Inflammatory macrophage treated with lipopolysaccharide for 4 hours (primary cell): ENCODE data around the gene GOLGA6D.
"Not testable (repeated sequence)": the region's sequence is repeated elsewhere in the genome, so short reads cannot be mapped to it uniquely, and the experiment has no call there.

Experiments used
- DNase-seq: peaks from one replicate; pipeline ENCODE4 v3.0.0-alpha.2; 2020

Gene GOLGA6D, protein sequence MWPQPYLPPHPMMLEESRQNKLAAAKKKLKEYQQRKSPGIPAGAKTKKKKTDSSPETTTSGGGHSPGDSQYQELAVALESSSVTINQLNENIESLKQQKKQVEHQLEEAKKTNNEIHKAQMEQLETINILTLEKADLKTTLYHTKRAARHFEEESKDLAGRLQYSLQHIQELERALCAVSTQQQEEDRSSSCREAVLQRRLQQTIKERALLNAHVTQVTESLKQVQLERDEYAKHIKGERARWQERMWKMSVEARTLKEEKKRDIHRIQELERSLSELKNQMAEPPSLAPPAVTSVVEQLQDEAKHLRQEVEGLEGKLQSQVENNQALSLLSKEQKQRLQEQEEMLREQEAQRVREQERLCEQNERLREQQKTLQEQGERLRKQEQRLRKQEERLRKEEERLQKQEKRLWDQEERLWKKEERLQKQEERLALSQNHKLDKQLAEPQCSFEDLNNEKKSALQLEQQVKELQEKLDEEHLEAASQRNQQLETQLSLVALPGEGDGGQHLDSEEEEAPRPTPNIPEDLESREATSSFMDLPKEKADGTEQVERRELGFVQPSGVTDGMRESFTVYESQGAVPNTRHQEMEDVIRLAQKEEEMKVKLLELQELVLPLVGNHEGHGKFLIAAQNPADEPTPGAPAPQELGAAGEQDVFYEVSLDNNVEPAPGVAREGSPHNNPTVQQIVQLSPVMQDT

GRCh38 chr15:75282572-75282971 is at the start of gene GOLGA6D:
Gene GOLGA6D, plus strand, starts transcription at chr15:75282835. Its CDS starts 41 bp downstream, at chr15:75282876.
- not testable (repeated sequence) for DNase-seq

- DNase-seq = no peak
Observed at GRCh38 chr15:75233504-75234190, 49.0 kb upstream of the GOLGA6D start.

- DNase-seq = no peak
Observed at GRCh38 chr15:75234191-75234810, 48.3 kb upstream of the GOLGA6D start.

GRCh38 chr15:75235051-75235673 is 47.5 kb upstream of the GOLGA6D start:
- DNase-seq = no peak

- DNase-seq = no peak
Observed at GRCh38 chr15:75235760-75236729, 46.6 kb upstream of the GOLGA6D start.

DNA sequence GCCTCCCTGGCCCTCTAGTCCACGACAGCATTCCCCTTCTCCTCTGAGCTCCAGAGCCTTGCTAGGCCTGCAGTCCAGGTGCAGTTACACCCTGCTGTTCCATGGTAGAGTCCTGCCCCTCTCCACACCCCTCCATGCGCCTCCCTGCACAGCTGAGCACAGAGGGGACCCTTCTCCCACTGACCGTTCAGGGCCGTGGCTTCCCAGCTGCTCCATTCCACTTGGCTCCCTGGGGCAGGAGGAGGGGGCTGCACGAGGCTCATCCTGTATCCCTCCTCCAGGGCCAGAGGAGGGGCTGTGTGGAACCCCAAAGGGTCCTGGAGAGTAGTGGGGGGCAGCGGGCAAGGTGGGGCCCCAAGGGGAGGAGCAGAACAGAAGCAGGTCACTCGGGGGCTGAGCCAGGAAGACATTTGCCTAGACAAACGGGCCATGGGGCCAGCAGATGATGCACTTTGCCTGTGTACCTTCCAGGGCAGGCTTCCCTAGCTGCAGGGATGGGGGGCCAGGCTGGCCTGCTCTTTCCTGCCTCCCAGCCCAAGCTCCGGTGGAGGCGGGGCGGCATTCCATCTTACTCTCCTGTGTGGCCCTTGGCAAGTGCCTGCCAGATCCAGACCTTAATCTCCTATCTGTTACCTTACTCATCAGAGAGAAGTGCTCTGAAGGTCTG is 45.2 kb upstream of the GOLGA6D start:
- DNase-seq = no peak

DNA sequence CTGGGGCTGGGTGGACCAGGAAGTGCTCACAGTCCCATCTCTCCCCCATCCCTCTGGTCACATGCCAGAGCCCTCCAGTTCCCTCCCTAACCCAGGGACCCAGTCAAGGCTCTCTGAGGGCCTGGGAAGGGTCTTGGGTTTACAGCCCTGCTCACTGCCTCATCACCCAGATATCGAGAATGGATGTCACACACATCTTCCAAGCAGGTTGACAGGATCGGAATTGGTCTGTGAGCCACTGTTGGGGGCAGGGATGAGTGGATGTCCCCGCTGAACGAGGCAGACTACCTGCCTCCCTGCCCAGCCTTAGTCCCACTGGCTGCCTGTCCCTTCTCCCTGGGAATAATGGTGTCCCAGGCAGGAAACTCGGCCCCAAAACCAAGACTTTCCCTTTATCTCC is 44.5 kb upstream of the GOLGA6D start:
- DNase-seq = no peak

DNA sequence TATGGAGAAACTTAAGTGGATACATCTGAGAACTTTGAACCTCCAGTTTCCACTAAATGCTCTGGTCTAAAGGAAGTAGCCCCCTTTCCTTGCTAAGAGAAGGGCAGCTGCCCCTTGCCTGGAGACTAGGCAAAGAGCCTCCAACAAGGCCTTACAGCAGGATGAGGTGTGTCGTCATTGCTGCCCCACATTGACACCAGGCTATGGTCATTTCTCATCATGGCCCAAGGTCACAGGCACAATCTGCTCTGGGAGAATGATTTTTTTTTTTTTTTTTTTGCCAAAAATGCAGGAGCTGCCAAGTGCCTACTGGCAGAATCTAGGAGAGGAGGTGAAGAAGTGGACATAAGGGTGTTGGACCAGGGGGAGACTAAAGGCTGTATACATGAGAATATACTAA is 36.9 kb upstream of the GOLGA6D start:
- DNase-seq = not testable (repeated sequence)

GRCh38 chr15:75248991-75249390 is 33.6 kb upstream of the GOLGA6D start:
- not testable (repeated sequence) for DNase-seq

DNA sequence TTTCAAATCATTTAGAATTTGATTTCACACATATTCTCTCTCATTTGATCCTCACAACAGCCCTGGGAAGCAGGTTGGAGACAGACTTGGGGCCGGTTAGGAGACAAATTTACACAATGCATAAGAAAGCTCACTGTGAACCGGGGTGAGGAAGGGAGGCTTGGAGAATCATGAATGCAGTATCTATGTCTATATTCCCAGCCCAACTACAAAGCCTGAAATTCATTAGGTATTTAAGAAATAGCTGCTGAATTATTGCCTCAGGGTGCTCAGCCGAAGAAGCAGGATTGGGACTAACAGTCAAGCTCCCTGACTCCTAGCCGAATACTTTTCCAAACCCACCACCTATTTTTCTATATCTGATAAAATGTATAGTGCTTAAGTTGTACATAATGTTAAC is 32.9 kb upstream of the GOLGA6D start:
- no peak for DNase-seq

DNA sequence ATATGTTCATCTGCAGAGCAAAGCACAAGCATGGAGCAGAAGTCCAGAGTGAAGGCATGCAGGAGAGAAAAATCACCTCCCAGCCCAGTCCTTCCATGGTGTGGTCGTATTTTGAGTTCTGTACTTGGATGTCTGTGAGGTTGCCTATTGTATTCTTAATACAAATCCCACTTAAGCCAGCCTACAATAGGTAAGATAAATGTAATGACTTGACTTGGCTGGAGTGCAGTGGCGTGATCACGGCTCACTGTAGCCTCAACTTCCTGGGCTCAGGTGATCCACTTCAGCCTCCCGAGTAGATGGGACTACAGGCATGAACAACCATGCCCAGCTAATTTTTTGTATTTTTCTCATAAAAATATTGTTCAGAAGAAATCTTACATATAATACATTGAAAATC is 31.3 kb upstream of the GOLGA6D start:
- DNase-seq = not testable (repeated sequence)

DNA sequence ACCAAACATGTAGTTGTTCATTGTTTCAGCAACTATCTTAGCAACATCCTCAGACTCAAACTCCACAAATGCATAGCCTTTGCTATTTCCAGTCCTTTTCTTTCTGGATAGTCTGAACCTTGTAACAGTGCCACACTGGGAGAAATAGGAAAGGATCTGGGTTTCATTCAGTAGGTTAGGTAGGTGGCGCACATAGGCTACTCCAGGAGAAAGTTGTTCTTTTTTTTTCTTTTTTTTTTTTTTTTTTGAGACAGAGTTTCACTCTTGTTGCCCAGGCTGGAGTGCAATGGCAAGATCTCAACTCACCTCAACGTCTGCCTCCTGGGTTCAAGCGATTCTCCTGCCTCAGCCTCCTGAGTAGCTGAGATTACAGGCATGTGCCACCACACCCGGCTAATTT is 30.4 kb upstream of the GOLGA6D start:
- not testable (repeated sequence) for DNase-seq

- DNase-seq = not testable (repeated sequence)
Observed at GRCh38 chr15:75258034-75258433, 24.6 kb upstream of the GOLGA6D start, which contains the start of gene GOLGA6C. Gene GOLGA6C, plus strand, starts transcription at chr15:75258334. Its CDS starts 265 bp downstream, at chr15:75258599.

GRCh38 chr15:75258620-75259343 is 23.9 kb upstream of the GOLGA6D start:
- not testable (repeated sequence) for DNase-seq

GRCh38 chr15:75259873-75260272 is 22.8 kb upstream of the GOLGA6D start:
- DNase-seq = not testable (repeated sequence)

- not testable (repeated sequence) for DNase-seq
Observed at GRCh38 chr15:75273751-75274359, 8.8 kb upstream of the GOLGA6D start.

- not testable (repeated sequence) for DNase-seq
Observed at GRCh38 chr15:75274509-75275107, 8.0 kb upstream of the GOLGA6D start.

DNA sequence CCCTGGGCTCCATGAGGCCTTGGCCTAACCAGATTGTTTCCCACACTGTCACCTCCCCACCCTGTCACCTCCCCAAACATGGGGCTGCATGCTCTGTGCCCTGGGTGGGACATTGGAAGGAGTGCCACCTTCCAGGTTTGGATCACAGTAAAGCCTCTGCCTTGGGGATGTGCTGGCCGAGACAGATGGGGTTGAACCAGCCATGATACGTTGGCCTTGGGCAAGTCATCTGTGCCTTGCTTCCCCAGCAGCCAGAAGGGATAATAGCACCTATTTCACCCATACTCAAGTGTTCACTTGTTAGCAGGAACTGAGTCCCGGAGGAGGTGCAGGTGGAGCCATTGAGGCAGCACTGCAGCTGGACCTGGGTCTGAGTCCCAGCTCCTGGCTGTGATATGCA is 7.0 kb upstream of the GOLGA6D start:
- not testable (repeated sequence) for DNase-seq

DNA sequence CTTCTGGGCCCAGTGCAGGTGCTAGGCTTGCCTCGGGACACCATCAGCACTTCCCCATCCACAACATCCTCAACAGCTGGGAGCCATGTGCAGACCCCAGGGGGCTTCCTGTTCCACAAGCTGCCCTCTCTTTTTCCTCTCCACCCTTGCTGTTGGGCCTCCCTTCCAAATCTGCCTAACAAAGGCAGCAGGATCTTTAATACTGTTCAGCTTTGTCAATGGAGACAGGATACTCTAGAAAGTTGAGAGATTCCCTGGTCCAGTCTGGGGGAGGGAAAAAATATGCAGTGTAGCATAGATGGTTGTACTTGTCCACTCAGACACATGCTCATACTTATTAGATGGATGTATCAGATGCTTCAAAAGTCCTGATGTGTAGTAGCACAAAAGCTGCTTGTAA is 4.1 kb upstream of the GOLGA6D start:
- not testable (repeated sequence) for DNase-seq
